HEK293 (cell line): ENCODE results near the gene ANKRD11.

Experiments
- BCL11A ChIP-seq: fragments of 450-650 bp; formaldehyde crosslinking; IDR thresholded peaks from 2 replicates; pipeline ENCODE4 v1.5.1; 2016; ENCODE audit warnings: low read depth, missing biosample characterization, missing genetic modification characterization
- ELK4 ChIP-seq: IDR thresholded peaks from 2 replicates; pipeline ENCODE4 v1.6.1; 2011; ENCODE audit warnings: mild to moderate bottlenecking, low read depth, low read length, borderline replicate concordance
- GLIS1 ChIP-seq: fragments of 450-650 bp; formaldehyde crosslinking; IDR thresholded peaks from 2 replicates; pipeline ENCODE4 v1.5.1; 2016; ENCODE audit warnings: missing biosample characterization, missing genetic modification characterization
- GLIS2 ChIP-seq: fragments of 450-650 bp; formaldehyde crosslinking; IDR thresholded peaks from 2 replicates; pipeline ENCODE4 v1.5.1; 2016; ENCODE audit warnings: missing biosample characterization, missing genetic modification characterization
- HOXC10 ChIP-seq: sonication (generic); formaldehyde crosslinking; IDR thresholded peaks from 2 replicates; pipeline ENCODE4 v1.8.1; 2023; ENCODE audit warnings: mild to moderate bottlenecking, missing genetic modification reagents
- KLF1 ChIP-seq: fragments of 450-650 bp; formaldehyde crosslinking; IDR thresholded peaks from 2 replicates; pipeline ENCODE4 v1.5.1; 2016; ENCODE audit warnings: missing biosample characterization, missing genetic modification characterization
- MYNN ChIP-seq: fragments of 450-650 bp; formaldehyde crosslinking; IDR thresholded peaks from 2 replicates; pipeline ENCODE4 v1.5.1; 2016; ENCODE audit warnings: missing biosample characterization, missing genetic modification characterization, borderline replicate concordance
- MZF1 ChIP-seq: fragments of 450-650 bp; formaldehyde crosslinking; IDR thresholded peaks from 2 replicates; pipeline ENCODE4 v1.5.1; 2017; ENCODE audit warnings: missing biosample characterization, missing genetic modification characterization, borderline replicate concordance
- OSR2 ChIP-seq: fragments of 450-650 bp; formaldehyde crosslinking; IDR thresholded peaks from 2 replicates; pipeline ENCODE4 v1.5.1; 2016; ENCODE audit warnings: missing biosample characterization, missing genetic modification characterization
- OVOL3 ChIP-seq: fragments of 450-650 bp; formaldehyde crosslinking; IDR thresholded peaks from 2 replicates; pipeline ENCODE4 v1.5.1; 2016; ENCODE audit warnings: missing biosample characterization, missing genetic modification characterization
- SP7 ChIP-seq: fragments of 450-650 bp; formaldehyde crosslinking; IDR thresholded peaks from 2 replicates; pipeline ENCODE4 v1.5.1; 2016; ENCODE audit warnings: missing biosample characterization, missing genetic modification characterization
- TRIM28 ChIP-seq: IDR thresholded peaks from 2 replicates; pipeline ENCODE4 v1.6.1; 2011; ENCODE audit warnings: low read length, control low read depth, borderline replicate concordance
- YY2 ChIP-seq: fragments of 450-650 bp; formaldehyde crosslinking; IDR thresholded peaks from 2 replicates; pipeline ENCODE4 v1.5.1; 2016; ENCODE audit warnings: missing biosample characterization, missing genetic modification characterization
- ZBTB11 ChIP-seq: fragments of 450-650 bp; formaldehyde crosslinking; conservative IDR thresholded peaks from 2 replicates; pipeline ENCODE4 v1.5.1; 2016; ENCODE audit warnings: low read depth, missing biosample characterization, missing genetic modification characterization
- ZNF112 ChIP-seq: fragments of 450-650 bp; formaldehyde crosslinking; IDR thresholded peaks from 2 replicates; pipeline ENCODE4 v1.5.0; 2017; ENCODE audit warnings: missing biosample characterization, missing genetic modification characterization
- ZNF140 ChIP-seq: fragments of 450-650 bp; formaldehyde crosslinking; IDR thresholded peaks from 2 replicates; pipeline ENCODE4 v1.5.1; 2016; ENCODE audit warnings: missing biosample characterization, missing genetic modification characterization
- ZNF2 ChIP-seq: fragments of 450-650 bp; formaldehyde crosslinking; IDR thresholded peaks from 2 replicates; pipeline ENCODE4 v1.5.1; 2016; ENCODE audit warnings: missing biosample characterization, missing genetic modification characterization
- ZNF23 ChIP-seq: fragments of 450-650 bp; formaldehyde crosslinking; IDR thresholded peaks from 2 replicates; pipeline ENCODE4 v1.5.1; 2016; ENCODE audit warnings: missing biosample characterization, missing genetic modification characterization, borderline replicate concordance
- ZNF324 ChIP-seq: fragments of 450-650 bp; formaldehyde crosslinking; IDR thresholded peaks from 2 replicates; pipeline ENCODE4 v1.5.1; 2016; ENCODE audit warnings: missing biosample characterization, missing genetic modification characterization
- ZNF335 ChIP-seq: fragments of 450-650 bp; formaldehyde crosslinking; conservative IDR thresholded peaks from 2 replicates; pipeline ENCODE4 v1.5.1; 2016; ENCODE audit warnings: missing biosample characterization, missing genetic modification characterization
- ZNF350 ChIP-seq: fragments of 450-650 bp; formaldehyde crosslinking; IDR thresholded peaks from 2 replicates; pipeline ENCODE4 v1.5.0; 2017; ENCODE audit warnings: missing biosample characterization, mild to moderate bottlenecking, missing genetic modification characterization
- ZNF404 ChIP-seq: fragments of 450-650 bp; formaldehyde crosslinking; IDR thresholded peaks from 2 replicates; pipeline ENCODE4 v1.5.1; 2017; ENCODE audit warnings: missing biosample characterization, missing genetic modification characterization
- ZNF488 ChIP-seq: fragments of 450-650 bp; formaldehyde crosslinking; IDR thresholded peaks from 2 replicates; pipeline ENCODE4 v1.5.1; 2016; ENCODE audit warnings: missing biosample characterization, missing genetic modification characterization
- ZNF514 ChIP-seq: fragments of 450-650 bp; formaldehyde crosslinking; IDR thresholded peaks from 2 replicates; pipeline ENCODE4 v1.5.1; 2016; ENCODE audit warnings: missing biosample characterization, missing genetic modification characterization
- ZNF558 ChIP-seq: fragments of 450-650 bp; formaldehyde crosslinking; IDR thresholded peaks from 2 replicates; pipeline ENCODE4 v1.5.1; 2016; ENCODE audit warnings: missing biosample characterization, missing genetic modification characterization
- ZNF600 ChIP-seq: fragments of 450-650 bp; formaldehyde crosslinking; IDR thresholded peaks from 2 replicates; pipeline ENCODE4 v1.5.1; 2016; ENCODE audit warnings: missing biosample characterization, missing genetic modification characterization
- ZNF621 ChIP-seq: fragments of 450-650 bp; formaldehyde crosslinking; IDR thresholded peaks from 2 replicates; pipeline ENCODE4 v1.5.1; 2017; ENCODE audit warnings: missing biosample characterization, missing genetic modification characterization
- ZNF645 ChIP-seq: fragments of 450-650 bp; formaldehyde crosslinking; IDR thresholded peaks from 2 replicates; pipeline ENCODE4; 2016; ENCODE audit warnings: missing biosample characterization, missing genetic modification characterization
- ZNF692 ChIP-seq: fragments of 450-650 bp; formaldehyde crosslinking; IDR thresholded peaks from 2 replicates; pipeline ENCODE4 v1.5.1; 2016; ENCODE audit warnings: missing biosample characterization, missing genetic modification characterization
- ZNF768 ChIP-seq: fragments of 450-650 bp; formaldehyde crosslinking; IDR thresholded peaks from 2 replicates; pipeline ENCODE4 v1.5.1; 2018; ENCODE audit warnings: missing biosample characterization, mild to moderate bottlenecking, missing genetic modification characterization
- ZNF777 ChIP-seq: fragments of 450-650 bp; formaldehyde crosslinking; IDR thresholded peaks from 2 replicates; pipeline ENCODE4 v1.5.1; 2017; ENCODE audit warnings: missing biosample characterization, missing genetic modification characterization, borderline replicate concordance
- ZSCAN18 ChIP-seq: fragments of 450-650 bp; formaldehyde crosslinking; IDR thresholded peaks from 2 replicates; pipeline ENCODE4 v1.5.1; 2016; ENCODE audit warnings: missing biosample characterization, missing genetic modification characterization

ANKRD11 gene

GRCh38 chr16:89246903-89247733 is 243.2 kb downstream of the ANKRD11 start (continued):
- TF ChIP-seq ZNF23 (tag by site-specific recombination) (no peak), HOXC10 (CRISPR knock-in tag) (no peak), MZF1 (tag by site-specific recombination) (no peak), OSR2 (no peak), BCL11A (tag by site-specific recombination) (no peak), ZBTB11 (tag by site-specific recombination) (peak; percentile 38; the same call in 1 of the 2 replicates), ZNF514 (tag by site-specific recombination) (no peak), ZSCAN18 (tag by site-specific recombination) (no peak), ZNF2 (no peak), YY2 (tag by site-specific recombination) (no peak), MYNN (tag by site-specific recombination) (no peak), ELK4 (no peak), TRIM28 (no peak), ZNF404 (tag by site-specific recombination) (no peak), GLIS1 (tag by site-specific recombination) (peak; percentile 57; the same call in 1 of the 2 replicates), ZNF777 (tag by site-specific recombination) (no peak; the same call in 1 of the 2 replicates), KLF1 (tag by site-specific recombination) (peak; percentile 39; the same call in 1 of the 2 replicates), GLIS2 (tag by site-specific recombination) (peak; percentile 60), ZNF112 (tag by site-specific recombination) (no peak), ZNF558 (tag by site-specific recombination) (no peak), ZNF645 (tag by site-specific recombination) (no peak), ZNF621 (tag by site-specific recombination) (no peak), OVOL3 (tag by site-specific recombination) (no peak), ZNF600 (tag by site-specific recombination) (0 out of 2 replicates have a peak, but pooled peaks have one; percentile 13), SP7 (tag by site-specific recombination) (0 out of 2 replicates have a peak, but pooled peaks have one; percentile 21), ZNF140 (tag by site-specific recombination) (no peak), ZNF335 (tag by site-specific recombination) (peak; percentile 76), ZNF488 (no peak), ZNF768 (no peak), ZNF692 (tag by site-specific recombination) (peak; percentile 50), ZNF324 (tag by site-specific recombination) (no peak), ZNF350 (tag by site-specific recombination) (no peak)
